HG03575 (cell line): Measurements from ENCODE around the gene CXCR3.
"Not testable (repeated sequence)": the region's sequence is repeated elsewhere in the genome, so short reads cannot be mapped to it uniquely, and the experiment has no call there.

Experiments
- ATAC-seq: cut with Tn5 transposase; IDR thresholded peaks from one replicate; pipeline ENCODE4 v1.9.1; 2021; ENCODE audit not compliant: unreplicated experiment, insufficient number of reproducible peaks, low FRiP score; ENCODE audit errors: extremely low read depth

CXCR3 gene

DNA sequence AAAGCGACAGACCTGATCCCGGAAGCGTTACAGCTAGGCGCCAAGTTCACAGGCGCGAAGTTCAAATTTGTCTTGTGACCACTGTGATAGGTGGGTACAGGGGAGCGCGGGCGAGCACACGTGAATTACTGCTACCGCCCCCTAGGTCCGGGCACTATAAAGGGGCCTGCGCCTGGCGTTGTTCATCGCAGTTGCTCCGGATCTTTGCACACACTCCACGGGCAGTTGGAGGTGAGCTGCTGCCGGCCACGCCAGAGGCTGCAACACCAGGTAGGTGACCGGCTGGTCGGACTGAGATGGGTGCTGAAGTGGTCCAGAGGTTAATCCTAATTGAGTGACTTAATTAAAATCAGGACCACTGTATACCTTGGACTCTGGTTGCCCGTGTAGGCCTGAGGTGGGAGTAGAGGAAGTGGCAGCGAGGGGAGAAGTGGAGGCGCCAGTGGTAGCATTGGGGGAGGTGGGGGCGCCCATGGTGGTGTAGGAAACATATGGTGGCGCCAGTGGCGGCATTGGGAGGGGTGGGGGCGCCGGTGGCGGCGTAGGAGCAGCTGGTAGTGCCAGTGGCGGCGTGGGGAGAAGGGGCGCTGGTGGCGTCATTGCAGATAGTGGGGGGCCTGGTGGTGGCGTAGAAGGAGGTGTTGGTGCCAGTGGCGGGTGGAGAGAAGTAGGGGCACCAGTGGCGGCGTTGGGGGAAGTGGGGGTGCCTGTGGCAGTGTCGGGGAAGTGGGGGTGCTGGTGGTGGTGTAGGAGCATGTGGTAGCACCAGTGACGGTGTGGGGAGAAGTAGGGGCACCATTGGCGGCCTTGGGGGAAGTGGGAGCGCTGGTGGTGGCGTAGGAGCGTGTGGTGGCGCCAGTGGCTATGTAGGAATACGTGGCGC is 39.8 kb downstream of the CXCR3 start, which contains the start of gene GCNA:
Gene GCNA (plus strand): TSS at position 185 of the 883 bp plus-strand sequence. CDS start 2,385 bp downstream, outside the sequence.
- ATAC-seq = no peak

DNA sequence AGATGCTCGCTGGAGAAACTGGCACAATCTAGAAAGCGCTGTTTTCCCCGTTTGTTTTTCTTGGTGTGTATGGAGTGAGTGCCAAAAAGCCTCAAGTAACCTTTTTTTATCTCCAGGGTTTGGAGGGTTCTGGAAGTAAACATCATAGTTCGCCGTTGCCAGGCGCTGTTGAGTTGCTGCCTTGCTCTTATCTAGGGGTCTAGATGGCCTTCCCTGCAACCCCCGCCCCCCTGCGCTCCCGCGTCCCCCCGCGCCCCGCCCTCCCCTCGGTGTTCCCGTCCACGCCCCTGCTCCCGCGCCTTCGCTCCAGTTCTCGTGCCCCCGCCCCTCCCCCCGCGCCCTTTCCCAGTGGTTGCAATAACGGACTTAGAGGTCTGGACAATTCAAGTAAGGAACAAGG is 40.6 kb downstream of the CXCR3 start:
- ATAC-seq = no peak

DNA sequence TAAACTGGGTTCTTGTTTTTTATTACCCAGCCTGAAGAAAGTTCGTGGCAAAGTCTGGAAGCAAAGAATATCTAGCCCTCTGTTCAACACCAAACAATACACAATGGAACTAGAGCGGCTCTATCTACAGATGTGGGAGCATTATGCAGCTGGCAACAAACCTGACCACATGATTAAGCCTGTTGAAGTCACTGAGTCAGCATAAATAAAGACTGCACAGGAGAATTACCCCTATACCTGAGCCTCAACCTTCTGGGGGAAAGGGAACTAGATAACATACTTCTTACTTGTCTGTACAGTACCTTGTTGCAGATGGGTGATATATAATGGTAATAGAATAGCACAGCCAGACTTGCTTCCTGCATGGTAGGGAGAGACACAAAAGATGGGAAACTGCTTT is 44.7 kb downstream of the CXCR3 start:
- ATAC-seq = no peak

DNA sequence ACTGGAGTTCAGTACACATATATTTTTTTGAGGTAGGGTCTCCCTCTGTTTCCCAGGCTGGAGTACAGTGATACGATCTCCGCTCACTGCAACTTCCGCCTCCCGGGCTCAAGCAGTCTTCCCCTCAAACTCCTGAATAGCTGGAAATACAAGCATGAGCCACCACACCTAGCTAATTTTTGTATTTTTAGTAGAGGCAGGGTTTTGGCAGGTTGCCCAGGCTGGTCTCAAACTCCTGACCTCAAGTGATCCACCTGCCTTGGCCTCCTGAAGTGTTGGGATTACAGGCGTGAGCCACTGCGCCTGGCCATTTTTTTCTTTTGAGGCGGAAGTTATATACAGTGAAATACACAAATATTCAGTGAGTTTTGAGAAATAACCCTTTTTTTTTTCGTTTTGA is 46.9 kb downstream of the CXCR3 start:
- not testable (repeated sequence) for ATAC-seq
